CD4-positive, CD25-positive, alpha-beta regulatory T cell (primary cell): ENCODE data around the gene OR10R2. TPM values are rescaled to one million over a fixed set of nuclear protein-coding genes. Genes with fewer than 3 reads are reported as not detected.

Source experiments
- ATAC-seq, 2 donors: fragments of 150-1000 bp; cut with Tn5 transposase; one replicate each; pipeline ENCODE4 v1.10.0; 2021; ENCODE audit warnings: low read depth in 2 of 2, moderate number of reproducible peaks in 2 of 2, moderate library complexity in 1 of 2
- DNase-seq, 3 donors: peaks; one replicate each; pipeline versions ENCODE4 v3.0.0 to v3.0.0-alpha.2; 2012 to 2022; ENCODE audit warnings: mixed read lengths in 1 of 3
- H3K27ac ChIP-seq: one replicate; pipeline ENCODE4 v1.7.0; 2013; ENCODE audit warnings: mild to moderate bottlenecking, low read length; ENCODE audit not compliant: insufficient read depth, poor library complexity, severe bottlenecking
- H3K27me3 ChIP-seq: one replicate; pipeline ENCODE4 v1.7.0; 2013; ENCODE audit warnings: low read length; ENCODE audit not compliant: control insufficient read depth, insufficient read depth
- H3K36me3 ChIP-seq: one replicate; pipeline ENCODE4 v1.7.0; 2013; ENCODE audit warnings: mild to moderate bottlenecking, low read length, moderate library complexity; ENCODE audit not compliant: control insufficient read depth, insufficient read depth
- H3K4me1 ChIP-seq: 2 replicates; pipeline ENCODE4 v1.7.0; 2013; ENCODE audit warnings: mild to moderate bottlenecking, low read length; ENCODE audit not compliant: insufficient read depth, control insufficient read depth, poor library complexity, severe bottlenecking
- H3K4me3 ChIP-seq: one replicate; pipeline ENCODE4 v1.7.0; 2013; ENCODE audit warnings: low read depth, mild to moderate bottlenecking, low read length, moderate library complexity
- H3K9me3 ChIP-seq, 2 experiments: 1 replicate in 1 of 2; 2 replicates in 1 of 2; pipeline ENCODE4 v1.7.0; 2013; ENCODE audit warnings: low read length in 2 of 2, mild to moderate bottlenecking in 1 of 2, moderate library complexity in 1 of 2; ENCODE audit not compliant: control insufficient read depth in 2 of 2
- H3K27ac Mint-ChIP-seq, 3 donors: one replicate each; pipeline ENCODE4 v1.8.0; 2020 to 2022; ENCODE audit warnings: mild to moderate bottlenecking in 3 of 3, mixed read lengths in 3 of 3, moderate library complexity in 2 of 3
- H3K27me3 Mint-ChIP-seq: one replicate; pipeline ENCODE4 v1.8.0; 2022; ENCODE audit warnings: mild to moderate bottlenecking, mixed read lengths
- H3K36me3 Mint-ChIP-seq: one replicate; pipeline ENCODE4 v1.8.0; 2020; ENCODE audit warnings: mixed read lengths
- H3K4me1 Mint-ChIP-seq, 4 donors: one replicate each; pipeline ENCODE4 v1.8.0; 2020 to 2022; ENCODE audit warnings: mixed read lengths in 4 of 4, mild to moderate bottlenecking in 1 of 4
- H3K4me3 Mint-ChIP-seq, 4 donors: one replicate each; pipeline ENCODE4 v1.8.0; 2020 to 2022; ENCODE audit warnings: mild to moderate bottlenecking in 4 of 4, mixed read lengths in 4 of 4, moderate library complexity in 3 of 4
- H3K9me3 Mint-ChIP-seq, 7 donors: one replicate each; pipeline ENCODE4 v1.8.0; 2020 to 2022; ENCODE audit warnings: mixed read lengths in 7 of 7, mild to moderate bottlenecking in 3 of 7, moderate library complexity in 2 of 7
- polyA plus RNA-seq, 4 donors: library from polyadenylated mRNA; unstranded; fragments of 300-500 nt; fragmentation: Illumina TruSeq; gene quantifications; one replicate each; pipeline ENCODE4 v1.2.3, GENCODE V29; 2021
- total RNA-seq: library from RNA; stranded (reverse); gene quantifications from one replicate; pipeline ENCODE4 v1.2.3, GENCODE V29; 2022

The OR10R2 gene
- total and polyA plus RNA-seq, 5 donors from 2014 or later: not detected

DNA sequence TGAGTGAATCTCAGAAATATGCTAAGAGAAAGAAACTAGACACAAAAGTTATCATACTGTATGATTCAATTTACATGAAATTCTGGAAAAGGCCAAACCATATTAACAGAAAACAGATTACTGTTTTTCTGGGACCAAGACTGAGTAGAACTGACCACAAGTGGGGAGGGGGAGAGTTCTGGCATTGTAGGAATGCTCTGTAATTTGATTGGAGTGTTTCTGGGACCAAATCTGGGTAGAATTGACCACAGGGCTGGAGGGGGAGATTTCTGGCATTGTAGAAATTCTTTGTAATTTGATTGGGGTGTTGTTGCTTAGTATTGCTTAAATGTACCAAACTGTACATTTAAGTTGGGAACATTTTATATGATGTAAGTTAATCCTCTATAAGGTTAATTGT, 13.8 kb upstream of the OR10R2 start:
- Mint-ChIP-seq H3K9me3 (peaks cover 0 to 10% (median 0%) of the 10 kb centered on the region in 7 donors), H3K27ac (no peak overlapping the region), H3K36me3 (no peaks in the 10 kb centered on the region), H3K4me3 (no peak overlapping the region), H3K27me3 (peaks cover 15% of the 10 kb centered on the region), H3K4me1 (no peaks in the 10 kb centered on the region)
- Histone ChIP-seq H3K36me3 (no peaks in the 10 kb centered on the region), H3K9me3 (no peaks in the 10 kb centered on the region), H3K27me3 (no peaks in the 10 kb centered on the region), H3K4me1 (no peaks in the 10 kb centered on the region), H3K4me3 (no peak overlapping the region), H3K27ac (no peak overlapping the region)
- DNase-seq (no peak), ATAC-seq (no peak)

DNA sequence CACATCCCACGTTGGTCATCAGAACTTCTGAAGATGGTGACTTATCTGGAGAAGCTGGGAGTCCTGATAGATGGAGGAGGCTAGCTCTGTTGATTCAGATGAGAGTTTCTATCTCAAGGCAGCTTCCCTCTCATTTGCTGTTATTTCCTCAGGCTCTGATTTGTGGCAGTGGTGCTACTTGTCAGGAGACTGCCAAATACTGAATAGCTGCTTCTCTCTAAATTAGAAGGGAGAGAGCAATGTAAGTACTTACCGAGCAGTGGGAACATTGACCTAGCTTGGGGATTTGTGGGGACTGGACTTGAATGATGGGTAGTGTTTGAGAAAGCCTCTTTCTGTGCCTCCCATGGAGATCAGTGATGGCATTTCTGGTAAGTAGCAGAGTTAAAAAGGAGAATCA, 10.5 kb upstream of the OR10R2 start, which contains the start of gene OR10K1:
Gene OR10K1, plus strand, starts transcription at position 301 of the 400 bp plus-strand sequence. CDS start 3,728 bp downstream, outside the sequence.
- Histone ChIP-seq H3K36me3 (no peaks in the 10 kb centered on the region), H3K27ac (no peak within 1 kb of the TSS), H3K27me3 (no peaks in the 10 kb centered on the region), H3K4me3 (no peak within 1 kb of the TSS), H3K4me1 (no peaks in the 10 kb centered on the region), H3K9me3 (no peaks in the 10 kb centered on the region)
- no peaks in the 10 kb centered on the region for H3K36me3 Mint-ChIP-seq
- H3K4me3 Mint-ChIP-seq: no peak within 1 kb of the TSS
- DNase-seq (no peak), ATAC-seq (no peak)
- H3K27me3 Mint-ChIP-seq: peaks cover 11% of the 10 kb centered on the region
- H3K9me3 Mint-ChIP-seq: peaks cover 0 to 2% (median 0%) of the 10 kb centered on the region in 7 donors
- no peaks in the 10 kb centered on the region for H3K4me1 Mint-ChIP-seq
- H3K27ac Mint-ChIP-seq: no peak within 1 kb of the TSS

DNA sequence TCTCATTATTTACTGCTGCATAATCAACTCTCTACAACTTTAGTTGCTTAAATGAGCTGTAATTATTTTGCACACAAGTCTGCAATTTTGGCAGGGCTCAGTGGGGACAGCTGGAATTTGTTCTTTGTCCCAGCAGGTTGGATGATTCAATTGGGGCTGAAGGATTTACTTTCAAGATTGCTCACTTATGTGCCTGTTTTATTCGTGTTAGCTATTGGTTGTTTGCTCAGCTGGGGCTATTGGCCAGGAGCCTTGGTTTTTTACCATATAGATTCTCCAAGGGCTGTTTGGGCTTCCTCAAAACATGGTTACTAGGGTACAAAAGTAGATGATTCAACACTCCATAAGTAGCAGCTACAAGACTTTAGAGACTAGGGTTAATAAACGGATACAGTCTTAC, 13.4 kb downstream of the OR10R2 start:
- Histone ChIP-seq H3K4me1 (no peaks in the 10 kb centered on the region), H3K27me3 (peaks cover 13% of the 10 kb centered on the region), H3K9me3 (no peaks in the 10 kb centered on the region), H3K4me3 (no peak overlapping the region), H3K27ac (no peak overlapping the region), H3K36me3 (no peaks in the 10 kb centered on the region)
- Mint-ChIP-seq H3K27me3 (peaks cover 22% of the 10 kb centered on the region), H3K4me1 (no peaks in the 10 kb centered on the region), H3K4me3 (no peak overlapping the region), H3K27ac (no peak overlapping the region), H3K9me3 (no peaks in the 10 kb centered on the region), H3K36me3 (no peaks in the 10 kb centered on the region)
- ATAC-seq (no peak), DNase-seq (no peak)

DNA sequence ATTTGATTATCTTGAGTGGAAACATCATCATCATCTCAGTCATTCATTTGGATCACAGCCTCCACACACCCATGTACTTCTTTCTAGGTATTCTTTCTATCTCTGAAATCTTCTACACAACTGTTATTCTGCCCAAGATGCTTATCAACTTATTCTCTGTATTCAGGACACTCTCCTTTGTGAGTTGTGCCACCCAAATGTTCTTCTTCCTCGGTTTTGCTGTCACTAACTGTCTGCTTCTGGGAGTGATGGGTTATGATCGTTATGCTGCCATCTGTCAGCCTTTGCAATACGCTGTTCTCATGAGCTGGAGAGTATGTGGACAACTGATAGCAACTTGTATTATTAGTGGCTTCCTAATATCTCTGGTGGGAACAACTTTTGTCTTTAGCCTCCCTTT, 19.3 kb downstream of the OR10R2 start:
- no peaks in the 10 kb centered on the region for H3K9me3 ChIP-seq

DNA sequence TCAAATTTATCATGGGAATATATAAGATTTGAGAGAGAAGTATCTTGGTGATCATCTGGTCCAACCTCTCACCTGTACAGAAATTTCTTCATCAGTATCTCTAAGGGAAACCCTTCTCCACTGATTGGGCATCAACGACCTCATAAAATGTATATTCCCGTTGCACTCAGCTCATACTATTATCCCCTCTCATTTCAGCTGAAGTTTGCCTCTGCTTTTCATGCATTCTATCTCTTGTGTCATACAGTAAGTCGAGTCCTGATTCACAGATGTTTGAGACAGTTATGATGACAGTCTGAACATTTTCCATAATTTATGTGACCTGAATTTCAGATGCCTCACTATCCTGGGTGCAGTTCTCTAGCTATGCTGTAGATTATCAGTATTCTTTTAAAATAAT, 21.0 kb downstream of the OR10R2 start:
- no peak for ATAC-seq
- no peaks in the 10 kb centered on the region for H3K9me3 Mint-ChIP-seq

More for the DNA sequence above, 19.3 kb downstream of the OR10R2 start:
- DNase-seq: no peak
- H3K9me3 Mint-ChIP-seq: no peaks in the 10 kb centered on the region
- no peak overlapping the region for H3K27ac Mint-ChIP-seq
- Histone ChIP-seq H3K4me1 (no peaks in the 10 kb centered on the region), H3K4me3 (no peak overlapping the region), H3K36me3 (no peaks in the 10 kb centered on the region), H3K27ac (no peak overlapping the region), H3K27me3 (peaks cover 10% of the 10 kb centered on the region)
- H3K4me1 Mint-ChIP-seq: no peaks in the 10 kb centered on the region
- H3K4me3 Mint-ChIP-seq: no peak overlapping the region
- no peak for ATAC-seq
- H3K27me3 Mint-ChIP-seq: peaks cover 21% of the 10 kb centered on the region
- H3K36me3 Mint-ChIP-seq: no peaks in the 10 kb centered on the region

DNA sequence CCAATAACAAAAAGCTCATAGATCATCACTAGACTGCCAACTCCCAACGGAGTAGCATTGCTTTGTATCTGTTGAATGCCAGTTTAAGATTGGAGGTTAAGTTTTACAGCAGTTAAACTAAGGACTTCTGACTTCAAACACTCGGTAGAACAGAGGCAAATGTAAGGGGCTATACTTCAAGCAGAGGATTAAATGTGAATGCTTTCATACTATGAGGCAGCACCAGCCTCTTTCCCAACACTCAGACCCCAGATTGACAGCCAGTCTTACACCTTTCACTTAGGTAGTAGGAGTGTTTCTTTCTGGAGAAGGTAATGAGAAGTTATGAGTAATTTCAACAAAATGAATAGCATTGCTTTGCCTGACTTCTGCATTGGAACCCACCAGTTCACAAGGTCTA, 22.8 kb downstream of the OR10R2 start:
- peaks cover 19% of the 10 kb centered on the region for H3K27me3 ChIP-seq
- H3K9me3 ChIP-seq: no peaks in the 10 kb centered on the region
- H3K4me1 ChIP-seq: no peaks in the 10 kb centered on the region
- DNase-seq (no peak), ATAC-seq (no peak)
- no peaks in the 10 kb centered on the region for H3K36me3 ChIP-seq
- no peak overlapping the region for H3K27ac ChIP-seq
- peaks cover 9% of the 10 kb centered on the region for H3K27me3 Mint-ChIP-seq
- no peaks in the 10 kb centered on the region for H3K36me3 Mint-ChIP-seq
- peaks cover 0 to 2% (median 0%) of the 10 kb centered on the region in 7 donors for H3K9me3 Mint-ChIP-seq
- no peak overlapping the region for H3K27ac Mint-ChIP-seq
- H3K4me1 Mint-ChIP-seq: no peaks in the 10 kb centered on the region
- H3K4me3 Mint-ChIP-seq: no peak overlapping the region
- no peak overlapping the region for H3K4me3 ChIP-seq

More for the DNA sequence above, 21.0 kb downstream of the OR10R2 start:
- H3K27ac ChIP-seq: no peak overlapping the region
- no peaks in the 10 kb centered on the region for H3K36me3 ChIP-seq
- Mint-ChIP-seq H3K4me1 (no peaks in the 10 kb centered on the region), H3K27ac (no peak overlapping the region), H3K4me3 (no peak overlapping the region), H3K36me3 (no peaks in the 10 kb centered on the region), H3K27me3 (peaks cover 9% of the 10 kb centered on the region)
- no peaks in the 10 kb centered on the region for H3K9me3 ChIP-seq
- DNase-seq: no peak
- H3K4me1 ChIP-seq: no peaks in the 10 kb centered on the region
- peaks cover 10% of the 10 kb centered on the region for H3K27me3 ChIP-seq
- H3K4me3 ChIP-seq: no peak overlapping the region

- Mint-ChIP-seq H3K27ac (no peak overlapping the region), H3K4me1 (no peaks in the 10 kb centered on the region), H3K9me3 (peaks cover 0 to 3% (median 0%) of the 10 kb centered on the region in 7 donors), H3K4me3 (no peak overlapping the region), H3K36me3 (no peaks in the 10 kb centered on the region), H3K27me3 (peaks cover 9% of the 10 kb centered on the region)
- H3K9me3 ChIP-seq: no peaks in the 10 kb centered on the region
- H3K4me1 ChIP-seq: no peaks in the 10 kb centered on the region
- DNase-seq (no peak), ATAC-seq (no peak)
- no peaks in the 10 kb centered on the region for H3K36me3 ChIP-seq
- H3K27me3 ChIP-seq: peaks cover 19% of the 10 kb centered on the region
- H3K27ac ChIP-seq: no peak overlapping the region
- no peak overlapping the region for H3K4me3 ChIP-seq
Measured at GRCh38 chr1:158496374-158496773, 24.4 kb downstream of the OR10R2 start.

DNA sequence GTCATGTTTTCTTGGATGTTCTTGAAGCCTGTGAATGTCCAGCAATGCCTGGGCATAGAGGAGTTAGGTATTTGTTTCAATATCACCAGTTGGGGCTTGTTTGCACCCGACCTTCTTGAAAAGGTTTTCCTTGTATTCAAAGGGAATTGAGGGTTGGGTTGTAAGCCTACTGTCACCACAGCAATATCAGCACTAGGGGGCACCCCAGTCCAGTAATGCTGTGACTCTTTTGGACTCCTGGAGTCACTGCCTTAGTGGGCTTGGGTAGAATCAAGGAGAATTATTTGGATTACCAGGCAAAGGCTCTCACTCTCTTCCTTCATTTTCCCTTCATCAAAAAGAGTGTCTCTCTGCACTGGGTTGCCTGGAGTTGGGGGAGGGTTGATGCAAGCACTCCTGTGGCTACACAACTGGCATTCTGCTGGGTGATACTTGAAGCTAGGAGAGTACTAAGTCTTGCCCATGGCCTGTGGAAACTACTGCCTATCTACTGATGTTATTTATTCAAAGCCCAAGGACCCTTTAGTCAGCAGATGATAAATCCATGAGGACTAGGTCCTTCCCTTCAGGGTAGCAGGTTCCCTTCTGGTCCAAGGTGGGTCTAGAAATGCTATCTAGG, 34.5 kb downstream of the OR10R2 start:
- H3K9me3 ChIP-seq: no peaks in the 10 kb centered on the region
- H3K27me3 ChIP-seq: peaks cover 23% of the 10 kb centered on the region
- Mint-ChIP-seq H3K27ac (no peak overlapping the region), H3K36me3 (no peaks in the 10 kb centered on the region), H3K27me3 (peaks cover 48% of the 10 kb centered on the region), H3K9me3 (peaks cover 0 to 8% (median 1%) of the 10 kb centered on the region in 7 donors), H3K4me1 (no peaks in the 10 kb centered on the region), H3K4me3 (no peak overlapping the region)
- no peaks in the 10 kb centered on the region for H3K36me3 ChIP-seq
- DNase-seq: peak in 2 of 3 donors; percentile 3 to 39
- no peak overlapping the region for H3K4me3 ChIP-seq
- H3K27ac ChIP-seq: no peak overlapping the region
- ATAC-seq: no peak
- no peaks in the 10 kb centered on the region for H3K4me1 ChIP-seq
